HEK293 (cell line): ENCODE measurements around the gene ASRGL1.
A peak's percentile ranks its signal among the peaks of the same experiment; 100 is the strongest.
"Not testable (repeated sequence)": the region's sequence is repeated elsewhere in the genome, so short reads cannot be mapped to it uniquely, and the experiment has no call there.

Experiments
- CTCF ChIP-seq: fragments of 450-650 bp; formaldehyde crosslinking; IDR thresholded peaks from 2 replicates; pipeline ENCODE4 v1.5.1; 2016; ENCODE audit warnings: missing biosample characterization, missing genetic modification characterization
- HOXA7 ChIP-seq: sonication (generic); formaldehyde crosslinking; IDR thresholded peaks from 2 replicates; pipeline ENCODE4 v1.8.1; 2022; ENCODE audit warnings: missing genetic modification reagents, borderline replicate concordance
- PRDM1 ChIP-seq: fragments of 450-650 bp; formaldehyde crosslinking; IDR thresholded peaks from 2 replicates; pipeline ENCODE4; 2016; ENCODE audit warnings: missing biosample characterization, missing genetic modification characterization
- YY1 ChIP-seq: fragments of 450-650 bp; formaldehyde crosslinking; IDR thresholded peaks from 2 replicates; pipeline ENCODE4 v1.5.1; 2018; ENCODE audit warnings: missing biosample characterization, missing genetic modification characterization
- ZFP3 ChIP-seq: fragments of 450-650 bp; formaldehyde crosslinking; IDR thresholded peaks from 2 replicates; pipeline ENCODE4 v1.5.1; 2016; ENCODE audit warnings: low read depth, missing biosample characterization, missing genetic modification characterization
- ZNF214 ChIP-seq: fragments of 450-650 bp; formaldehyde crosslinking; IDR thresholded peaks from 2 replicates; pipeline ENCODE4 v1.5.1; 2017; ENCODE audit warnings: missing biosample characterization, mild to moderate bottlenecking, missing genetic modification characterization, borderline replicate concordance
- ZNF280C ChIP-seq: fragments of 450-650 bp; formaldehyde crosslinking; IDR thresholded peaks from 2 replicates; pipeline ENCODE4 v1.5.1; 2016; ENCODE audit warnings: missing biosample characterization, missing genetic modification characterization
- ZNF529 ChIP-seq: fragments of 450-650 bp; formaldehyde crosslinking; IDR thresholded peaks from 2 replicates; pipeline ENCODE4 v1.5.1; 2017; ENCODE audit warnings: missing genetic modification characterization, missing biosample characterization; ENCODE audit not compliant: insufficient replicate concordance
- ZNF76 ChIP-seq: fragments of 450-650 bp; formaldehyde crosslinking; IDR thresholded peaks from 2 replicates; pipeline ENCODE4; 2016; ENCODE audit warnings: low read depth, missing biosample characterization, missing genetic modification characterization, borderline replicate concordance

- not testable (repeated sequence) for TF ChIP-seq PRDM1; ZNF214 (tag by site-specific recombination); ZNF529; ZNF76 (tag by site-specific recombination); ZFP3 (tag by site-specific recombination); ZNF280C; YY1 (tag by site-specific recombination); HOXA7 (CRISPR knock-in tag)
- peak; percentile 50 for TF ChIP-seq CTCF (tag by site-specific recombination)
Observed at GRCh38 chr11:62380821-62381245, 43.6 kb downstream of the ASRGL1 start.
